ENCODE data around the gene B4GAT1. TPM values are rescaled to one million over a fixed set of nuclear protein-coding genes. Genes with fewer than 3 reads are reported as not detected.

The B4GAT1 gene
- total RNA-seq, 1 experiment from 2014 or later: 22.8 TPM

DNA sequence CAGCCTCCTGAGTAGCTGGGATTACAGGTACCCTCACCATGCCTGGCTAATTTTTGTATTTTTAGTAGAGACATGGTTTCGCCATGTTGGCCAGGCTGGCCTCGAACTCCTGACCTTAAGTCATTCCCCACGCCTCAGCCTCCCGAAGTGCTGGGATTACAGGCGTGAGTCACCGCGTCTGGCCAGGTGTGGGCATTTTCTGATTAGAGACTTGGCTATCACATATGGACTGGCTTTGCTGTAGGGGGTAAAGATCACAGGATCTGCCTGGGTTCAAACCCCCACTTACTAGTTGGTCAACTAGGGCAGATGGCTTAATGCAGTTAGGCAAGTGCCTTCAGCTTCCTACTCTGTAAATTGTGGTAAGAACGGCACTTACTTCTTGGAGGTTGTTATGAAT lies 37.1 kb downstream of the B4GAT1 start:
- Histone ChIP-seq H3K9me3 (ENCODE audit: insufficient read depth, low read depth) (no peaks in the 10 kb centered on the region), H3K27me3 (ENCODE audit: insufficient read depth, low read depth) (peaks cover 19% of the 10 kb centered on the region), H3K4me1 (replicated peaks; ENCODE audit: insufficient read depth) (peaks cover 6% of the 10 kb centered on the region), H3K79me2 (ENCODE audit: low read depth) (no peaks in the 10 kb centered on the region), H3K4me3 (no peak overlapping the region), H3K27ac (no peak overlapping the region), H3K4me2 (no peak overlapping the region), H4K20me1 (ENCODE audit: insufficient read depth) (no peaks in the 10 kb centered on the region), H3F3A (ENCODE audit: insufficient read depth, low read depth) (peaks cover 10% of the 10 kb centered on the region; the same call in 1 of the 2 replicates), H3K36me3 (ENCODE audit: low read depth) (no peaks in the 10 kb centered on the region), H2AFZ (no peak overlapping the region), H3K9me2 (ENCODE audit: insufficient read depth) (no peaks in the 10 kb centered on the region)
- intact Hi-C loops (cut with micrococcal nuclease; ENCODE audit: unreplicated experiment): loop anchor here (2.0 to 5.0 kb wide), 2 partner anchors 62 to 120 kb away; partner anchors contain the start of gene SLC29A2
- CTCF ChIA-PET: interaction anchor here (0.6 to 0.7 kb wide), 2 partner anchors 29 to 122 kb away, joined by 3 read pairs; no protein-coding TSS in a partner anchor
- POLR2A ChIA-PET (ENCODE audit: unreplicated experiment): no interaction called here
- DNase-seq: no peak
- BruUV-seq (replicated peaks): no TSS peak
- TF ChIP-seq EZH2 (IDR thresholded peaks at IDR 0.05; ENCODE audit: low read depth) (no peak), CTCF (conservative IDR thresholded peaks at IDR 0.05) (no peak)

DNA sequence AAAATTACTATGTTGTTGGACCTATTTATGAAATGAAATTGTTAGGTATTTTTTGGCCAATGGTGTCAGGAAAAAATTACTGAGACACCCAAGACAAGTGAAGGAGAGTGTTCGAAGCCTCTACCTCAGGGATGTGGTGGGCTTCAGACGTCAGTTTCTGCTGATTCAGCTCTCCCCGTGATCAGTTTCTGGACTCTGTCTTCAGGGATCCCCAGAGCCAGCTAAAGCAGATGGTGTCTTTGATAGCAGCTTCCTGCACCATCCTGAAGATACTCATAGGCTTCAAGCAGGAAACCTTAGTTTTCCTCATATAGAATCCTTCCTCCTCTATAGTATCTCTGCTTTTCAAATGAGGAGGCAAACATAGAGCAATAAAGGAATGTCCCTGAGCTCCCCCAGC lies 38.0 kb downstream of the B4GAT1 start:
- intact Hi-C loops (cut with micrococcal nuclease; ENCODE audit: unreplicated experiment): no loop called here
- no peak for TF ChIP-seq CTCF (conservative IDR thresholded peaks at IDR 0.05)
- TF ChIP-seq EZH2 (IDR thresholded peaks at IDR 0.05; ENCODE audit: low read depth): no peak
- Histone ChIP-seq H3K4me1 (replicated peaks; ENCODE audit: insufficient read depth) (peaks cover 6% of the 10 kb centered on the region), H3K27ac (no peak overlapping the region), H3K9me3 (ENCODE audit: insufficient read depth, low read depth) (no peaks in the 10 kb centered on the region), H3K27me3 (ENCODE audit: insufficient read depth, low read depth) (peaks cover 19% of the 10 kb centered on the region), H3K4me2 (no peak overlapping the region), H3K36me3 (ENCODE audit: low read depth) (no peaks in the 10 kb centered on the region), H3F3A (ENCODE audit: insufficient read depth, low read depth) (peaks cover 10% of the 10 kb centered on the region; the same call in 1 of the 2 replicates), H2AFZ (no peak overlapping the region), H3K79me2 (ENCODE audit: low read depth) (no peaks in the 10 kb centered on the region), H3K9me2 (ENCODE audit: insufficient read depth) (no peaks in the 10 kb centered on the region), H3K4me3 (no peak overlapping the region), H4K20me1 (ENCODE audit: insufficient read depth) (no peaks in the 10 kb centered on the region)
- CTCF ChIA-PET: interaction anchor here (0.6 to 0.7 kb wide), 2 partner anchors 123 to 1017 kb away, joined by 3 to 5 read pairs; no protein-coding TSS in a partner anchor
- BruUV-seq (replicated peaks): no TSS peak
- POLR2A ChIA-PET (ENCODE audit: unreplicated experiment): no interaction called here
- no peak for DNase-seq

DNA sequence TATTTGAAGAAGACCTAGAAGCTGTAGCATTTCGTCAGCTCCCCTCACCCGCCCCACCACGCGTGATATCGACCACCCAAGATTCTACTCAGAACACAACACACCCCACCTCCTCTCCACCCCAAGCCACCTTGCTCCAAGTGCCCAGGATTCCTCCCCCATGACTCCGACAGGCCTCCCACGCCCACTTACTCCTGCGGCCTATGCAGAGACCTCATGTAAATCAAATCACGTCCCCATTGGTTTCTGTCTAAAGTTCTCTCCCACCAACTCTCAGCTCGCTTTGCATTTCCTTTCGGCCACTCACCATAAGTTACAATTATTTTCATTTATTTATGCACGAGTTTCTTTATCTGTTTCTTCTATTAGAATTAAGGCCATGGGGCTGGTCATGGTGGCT lies 44.8 kb downstream of the B4GAT1 start:
- peaks cover 12% of the 10 kb centered on the region; the same call in 1 of the 2 replicates for H3K27me3 ChIP-seq (ENCODE audit: insufficient read depth, low read depth)
- no peak for TF ChIP-seq CTCF (conservative IDR thresholded peaks at IDR 0.05)
- TF ChIP-seq EZH2 (IDR thresholded peaks at IDR 0.05; ENCODE audit: low read depth): no peak
- no peak overlapping the region for H3K27ac ChIP-seq
- CTCF ChIA-PET: no interaction called here
- no peaks in the 10 kb centered on the region for H3F3A ChIP-seq (ENCODE audit: insufficient read depth, low read depth)
- H3K4me2 ChIP-seq: no peak overlapping the region
- no TSS peak for BruUV-seq (replicated peaks)
- no peaks in the 10 kb centered on the region for H4K20me1 ChIP-seq (ENCODE audit: insufficient read depth)
- H3K36me3 ChIP-seq (ENCODE audit: low read depth): no peaks in the 10 kb centered on the region
- H3K79me2 ChIP-seq (ENCODE audit: low read depth): no peaks in the 10 kb centered on the region
- H3K4me1 ChIP-seq (replicated peaks; ENCODE audit: insufficient read depth): no peaks in the 10 kb centered on the region
- H3K4me3 ChIP-seq: no peak overlapping the region
- H3K9me2 ChIP-seq (ENCODE audit: insufficient read depth): no peaks in the 10 kb centered on the region
- no peak for DNase-seq
- no peak overlapping the region for H2AFZ ChIP-seq
- no peaks in the 10 kb centered on the region for H3K9me3 ChIP-seq (ENCODE audit: insufficient read depth, low read depth)
- intact Hi-C loops (cut with micrococcal nuclease; ENCODE audit: unreplicated experiment): no loop called here
- POLR2A ChIA-PET (ENCODE audit: unreplicated experiment): no interaction called here
